ENCODE measurements around the gene ARID3C. TPM values are rescaled to one million over a fixed set of nuclear protein-coding genes. Genes with fewer than 3 reads are reported as not detected.

ARID3C gene
- total RNA-seq, 2 experiments from 2014 or later, result 0.29 to 0.32 TPM

DNA sequence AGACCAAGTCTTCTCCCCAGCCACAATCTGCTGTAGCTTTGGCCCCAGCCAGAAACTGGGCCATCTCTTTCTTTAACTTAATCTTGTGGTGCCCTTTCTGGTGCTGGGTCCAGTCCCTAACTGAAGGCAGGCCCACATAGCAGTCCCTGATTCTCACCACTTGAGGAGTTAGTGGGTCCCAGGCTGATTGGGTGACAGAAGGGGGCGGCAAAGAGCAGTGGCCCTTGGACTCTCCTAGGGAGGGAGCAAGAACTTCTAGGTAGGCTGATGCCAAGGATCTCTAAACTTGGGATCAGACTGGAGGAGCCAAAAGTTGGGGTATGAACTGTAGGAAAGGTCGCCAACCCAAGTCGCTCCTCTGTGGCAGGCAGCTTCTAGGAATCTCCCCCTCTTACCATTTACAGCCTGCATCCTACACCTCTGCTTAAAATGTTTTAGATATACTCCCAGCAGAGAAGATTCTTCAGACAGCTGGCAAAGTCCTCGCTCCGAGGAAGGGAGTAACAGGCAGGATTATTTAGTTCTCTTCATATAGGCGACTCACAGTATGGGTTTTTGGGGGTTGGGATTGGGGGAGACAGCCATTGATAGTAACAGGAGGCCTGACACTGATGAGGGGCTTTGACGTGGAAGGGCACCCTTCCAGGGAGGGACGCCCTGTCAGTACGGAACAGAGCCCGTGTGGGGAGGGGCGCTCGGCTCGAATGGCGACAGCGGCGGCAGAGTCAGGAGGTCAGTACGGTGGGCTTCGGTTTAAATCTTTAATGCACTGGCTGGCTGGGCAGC lies 35.6 kb upstream of the ARID3C start:
- peak; percentile 69 for ATAC-seq
- H3K9me3 Mint-ChIP-seq, result peaks cover 5% of the 10 kb centered on the region
- peak; percentile 91 for DNase-seq
- peaks cover 22% of the 10 kb centered on the region for H3K4me1 Mint-ChIP-seq (ENCODE audit: low read depth)
- peaks cover 9% of the 10 kb centered on the region for H3K36me3 Mint-ChIP-seq (ENCODE audit: low read depth)
- TF ChIP-seq, protein P1, sequence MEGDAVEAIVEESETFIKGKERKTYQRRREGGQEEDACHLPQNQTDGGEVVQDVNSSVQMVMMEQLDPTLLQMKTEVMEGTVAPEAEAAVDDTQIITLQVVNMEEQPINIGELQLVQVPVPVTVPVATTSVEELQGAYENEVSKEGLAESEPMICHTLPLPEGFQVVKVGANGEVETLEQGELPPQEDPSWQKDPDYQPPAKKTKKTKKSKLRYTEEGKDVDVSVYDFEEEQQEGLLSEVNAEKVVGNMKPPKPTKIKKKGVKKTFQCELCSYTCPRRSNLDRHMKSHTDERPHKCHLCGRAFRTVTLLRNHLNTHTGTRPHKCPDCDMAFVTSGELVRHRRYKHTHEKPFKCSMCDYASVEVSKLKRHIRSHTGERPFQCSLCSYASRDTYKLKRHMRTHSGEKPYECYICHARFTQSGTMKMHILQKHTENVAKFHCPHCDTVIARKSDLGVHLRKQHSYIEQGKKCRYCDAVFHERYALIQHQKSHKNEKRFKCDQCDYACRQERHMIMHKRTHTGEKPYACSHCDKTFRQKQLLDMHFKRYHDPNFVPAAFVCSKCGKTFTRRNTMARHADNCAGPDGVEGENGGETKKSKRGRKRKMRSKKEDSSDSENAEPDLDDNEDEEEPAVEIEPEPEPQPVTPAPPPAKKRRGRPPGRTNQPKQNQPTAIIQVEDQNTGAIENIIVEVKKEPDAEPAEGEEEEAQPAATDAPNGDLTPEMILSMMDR (IDR thresholded peaks at IDR 0.05), result peak; percentile 83
- POLR2A ChIA-PET, result interaction anchor here (1.1 to 1.5 kb wide), 3 partner anchors 20 to 28 kb away, joined by 3 to 12 read pairs (median 3); partner anchors contain the start of gene SIGMAR1
- intact Hi-C loops (cut with micrococcal nuclease), result no loop called here
- no peaks in the 10 kb centered on the region for H3K27me3 Mint-ChIP-seq
- H3K27ac Mint-ChIP-seq, result peak overlapping the region; percentile 83
- H3K4me3 Mint-ChIP-seq, result peak overlapping the region; percentile 79
- CTCF ChIA-PET, result interaction anchor here (0.9 to 6.5 kb wide), 11 partner anchors 8 to 446 kb away, joined by 3 to 54 read pairs (median 3); partner anchors contain the start of genes GALT and SIGMAR1

DNA sequence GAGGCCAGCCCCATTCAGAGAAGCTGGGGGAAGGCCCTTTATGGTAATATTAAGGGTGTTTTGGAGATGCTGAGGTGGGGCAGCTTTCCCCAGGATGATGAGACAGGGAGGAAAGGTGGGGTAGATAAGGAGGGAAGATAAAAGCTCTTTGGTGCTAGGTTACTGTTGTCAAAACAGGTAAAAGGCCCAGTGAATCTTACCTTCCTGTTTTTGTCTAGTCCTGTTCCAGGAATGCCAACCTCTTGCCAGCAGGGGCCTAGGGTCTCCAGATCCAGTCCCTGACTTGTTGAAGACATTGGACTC lies 34.4 kb upstream of the ARID3C start:
- TF ChIP-seq, protein P1 (IDR thresholded peaks at IDR 0.05), result no peak
- Mint-ChIP-seq H3K4me3 (no peak overlapping the region), H3K9me3 (no peaks in the 10 kb centered on the region), H3K4me1 (ENCODE audit: low read depth) (peaks cover 22% of the 10 kb centered on the region), H3K27me3 (no peaks in the 10 kb centered on the region), H3K36me3 (ENCODE audit: low read depth) (peaks cover 5% of the 10 kb centered on the region), H3K27ac (peak overlapping the region; percentile 23)
- ChIA-PET POLR2A (interaction anchor here (0.9 to 1.5 kb wide), 4 partner anchors 10 to 381 kb away, joined by 3 to 4 read pairs (median 3); partner anchors contain the start of gene GALT), CTCF (interaction anchor here (1.1 to 6.5 kb wide), 7 partner anchors 10 to 236 kb away, joined by 3 to 54 read pairs (median 7); partner anchors contain the start of genes GALT and SIGMAR1)
- DNase-seq (no peak), ATAC-seq (no peak)
- intact Hi-C loops (cut with micrococcal nuclease), result no loop called here

DNA sequence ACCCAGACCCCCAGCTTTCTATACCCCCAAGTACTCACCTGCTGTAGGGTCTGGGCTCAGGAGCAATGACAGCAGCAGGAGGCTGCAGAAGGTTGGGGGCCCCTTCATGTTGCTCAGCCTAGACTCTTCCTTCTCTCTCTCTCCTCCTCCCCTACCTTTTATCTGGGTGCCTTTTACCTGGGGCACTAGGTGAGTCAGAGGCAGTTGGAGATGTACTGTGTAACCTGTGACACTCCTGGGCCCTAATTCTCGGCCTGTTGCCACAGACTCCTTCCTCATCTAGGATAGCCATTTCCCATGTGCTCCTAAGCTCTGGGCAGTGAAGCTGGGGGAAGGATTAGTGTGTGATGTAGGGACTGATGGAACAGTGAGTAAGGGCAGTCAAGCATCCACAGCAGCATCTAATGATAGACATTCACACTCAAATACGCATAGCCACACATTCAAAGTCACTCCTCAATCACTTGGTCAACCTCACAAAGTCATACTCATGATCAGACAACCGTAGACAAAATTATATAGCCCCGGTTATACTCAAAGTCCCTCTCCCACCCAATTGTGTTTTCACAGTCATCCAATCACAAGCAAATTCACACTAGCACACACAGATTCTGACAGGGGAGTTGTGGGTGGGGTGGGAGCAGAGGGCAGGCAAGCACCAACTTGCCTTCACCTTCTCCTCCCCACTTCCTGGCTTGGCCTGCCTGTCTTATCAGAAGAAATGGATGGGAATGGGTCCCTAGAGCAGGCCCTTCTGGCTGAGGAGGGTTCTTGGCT lies 33.8 kb upstream of the ARID3C start, which contains the start of gene CCL27:
CCL27 (minus strand) TSS at position 132 of the 777 bp plus-strand sequence; CDS start at position 108, 24 bp downstream.
- POLR2A ChIA-PET, result interaction anchor here (0.9 to 5.7 kb wide), 5 partner anchors 10 to 382 kb away, joined by 3 to 34 read pairs (median 3); partner anchors contain the start of gene GALT
- Mint-ChIP-seq H3K9me3 (no peaks in the 10 kb centered on the region), H3K27me3 (no peaks in the 10 kb centered on the region), H3K4me3 (no peak within 1 kb of the TSS), H3K27ac (peak within 1 kb of the TSS; percentile 23), H3K4me1 (ENCODE audit: low read depth) (peaks cover 22% of the 10 kb centered on the region), H3K36me3 (ENCODE audit: low read depth) (peaks cover 5% of the 10 kb centered on the region)
- CTCF ChIA-PET, result interaction anchor here (0.8 to 6.5 kb wide), 10 partner anchors 10 to 71 kb away, joined by 3 to 54 read pairs (median 6); partner anchors contain the start of genes GALT and SIGMAR1
- ATAC-seq (no peak), DNase-seq (no peak)
- intact Hi-C loops (cut with micrococcal nuclease), result no loop called here
- TF ChIP-seq, protein P1 (IDR thresholded peaks at IDR 0.05), result no peak

DNA sequence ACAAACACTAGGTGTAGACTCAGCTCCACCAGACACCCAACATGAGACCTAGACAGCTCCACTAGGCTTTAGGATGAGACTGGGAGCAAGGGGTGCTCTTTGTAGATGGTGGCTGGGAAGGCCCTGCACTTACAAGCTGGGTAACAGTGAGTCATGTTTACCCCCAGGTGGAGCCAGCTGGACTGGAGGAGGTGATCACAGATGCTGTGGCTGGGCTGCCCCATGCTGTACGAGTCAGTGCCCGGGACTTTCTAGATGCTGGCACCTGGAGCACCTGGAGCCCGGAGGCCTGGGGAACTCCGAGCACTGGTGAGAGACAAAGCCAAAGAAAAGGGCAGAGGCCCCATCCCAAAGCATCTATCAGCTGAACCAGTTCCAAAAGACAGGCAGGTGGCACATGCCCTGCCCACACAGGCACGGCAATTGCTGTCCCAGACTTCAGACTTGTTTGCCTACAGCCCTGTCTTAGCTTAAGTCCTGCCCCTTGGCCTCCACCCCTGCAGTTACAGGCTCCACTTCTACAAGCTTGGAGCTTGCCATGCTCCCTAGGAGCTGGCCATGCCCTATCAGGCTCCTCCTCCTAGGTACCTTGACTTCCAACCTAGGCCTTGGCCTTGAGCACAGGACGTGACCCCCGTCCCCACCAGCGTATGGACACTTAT lies 30.9 kb upstream of the ARID3C start:
- no peak overlapping the region for H3K27ac Mint-ChIP-seq
- intact Hi-C loops (cut with micrococcal nuclease), result no loop called here
- POLR2A ChIA-PET, result interaction anchor here (2.1 to 5.7 kb wide), 2 partner anchors 9 to 12 kb away, joined by 8 to 34 read pairs; partner anchors contain the start of genes GALT and IL11RA

More for the DNA sequence above, 30.9 kb upstream of the ARID3C start:
- DNase-seq (peak; percentile 26), ATAC-seq (no peak)
- H3K9me3 Mint-ChIP-seq, result no peaks in the 10 kb centered on the region
- peaks cover 21% of the 10 kb centered on the region for H3K4me1 Mint-ChIP-seq (ENCODE audit: low read depth)
- no peaks in the 10 kb centered on the region for H3K27me3 Mint-ChIP-seq
- H3K36me3 Mint-ChIP-seq (ENCODE audit: low read depth), result peaks cover 5% of the 10 kb centered on the region
- no peak overlapping the region for H3K4me3 Mint-ChIP-seq
- TF ChIP-seq, protein P1 (IDR thresholded peaks at IDR 0.05), result no peak
- CTCF ChIA-PET, result interaction anchor here (1.1 to 6.5 kb wide), 4 partner anchors 13 to 57 kb away, joined by 4 to 47 read pairs (median 8); partner anchors contain the start of gene GALT

Measured in activated CD8-positive, alpha-beta T cell treated with anti-CD3 and anti-CD28 coated beads for 36 hours (primary cell).